ENCODE measurements around the gene ZNF654.

DNA sequence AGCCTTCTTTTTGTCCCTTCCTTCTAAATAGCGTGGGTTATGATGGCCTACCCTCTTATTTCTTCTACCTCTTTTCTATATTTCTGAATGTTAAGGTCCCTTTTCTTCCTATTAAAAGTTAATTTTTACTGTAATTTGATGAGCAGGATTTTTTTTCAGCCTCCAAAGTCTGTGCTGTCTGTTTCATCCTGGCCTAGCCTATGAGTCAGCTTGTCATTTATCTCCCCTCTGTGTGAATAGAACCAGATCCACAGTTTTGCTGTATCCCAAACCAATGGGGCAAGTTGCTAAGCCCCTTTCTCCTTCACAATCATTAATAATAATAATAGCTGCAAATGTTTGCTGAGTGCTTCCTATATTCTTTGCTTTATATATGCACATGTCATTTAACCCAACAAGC lies 72.6 kb downstream of the ZNF654 start:
- TF ChIP-seq CTCF (IDR thresholded peaks at IDR 0.05; ENCODE audit: insufficient read depth, low read length) (no peak), GABPA (IDR thresholded peaks at IDR 0.05; ENCODE audit: low read depth) (no peak), POLR2AphosphoS5 (IDR thresholded peaks at IDR 0.05; ENCODE audit: low read depth) (no peak)
- TF ChIP-seq, protein P1, sequence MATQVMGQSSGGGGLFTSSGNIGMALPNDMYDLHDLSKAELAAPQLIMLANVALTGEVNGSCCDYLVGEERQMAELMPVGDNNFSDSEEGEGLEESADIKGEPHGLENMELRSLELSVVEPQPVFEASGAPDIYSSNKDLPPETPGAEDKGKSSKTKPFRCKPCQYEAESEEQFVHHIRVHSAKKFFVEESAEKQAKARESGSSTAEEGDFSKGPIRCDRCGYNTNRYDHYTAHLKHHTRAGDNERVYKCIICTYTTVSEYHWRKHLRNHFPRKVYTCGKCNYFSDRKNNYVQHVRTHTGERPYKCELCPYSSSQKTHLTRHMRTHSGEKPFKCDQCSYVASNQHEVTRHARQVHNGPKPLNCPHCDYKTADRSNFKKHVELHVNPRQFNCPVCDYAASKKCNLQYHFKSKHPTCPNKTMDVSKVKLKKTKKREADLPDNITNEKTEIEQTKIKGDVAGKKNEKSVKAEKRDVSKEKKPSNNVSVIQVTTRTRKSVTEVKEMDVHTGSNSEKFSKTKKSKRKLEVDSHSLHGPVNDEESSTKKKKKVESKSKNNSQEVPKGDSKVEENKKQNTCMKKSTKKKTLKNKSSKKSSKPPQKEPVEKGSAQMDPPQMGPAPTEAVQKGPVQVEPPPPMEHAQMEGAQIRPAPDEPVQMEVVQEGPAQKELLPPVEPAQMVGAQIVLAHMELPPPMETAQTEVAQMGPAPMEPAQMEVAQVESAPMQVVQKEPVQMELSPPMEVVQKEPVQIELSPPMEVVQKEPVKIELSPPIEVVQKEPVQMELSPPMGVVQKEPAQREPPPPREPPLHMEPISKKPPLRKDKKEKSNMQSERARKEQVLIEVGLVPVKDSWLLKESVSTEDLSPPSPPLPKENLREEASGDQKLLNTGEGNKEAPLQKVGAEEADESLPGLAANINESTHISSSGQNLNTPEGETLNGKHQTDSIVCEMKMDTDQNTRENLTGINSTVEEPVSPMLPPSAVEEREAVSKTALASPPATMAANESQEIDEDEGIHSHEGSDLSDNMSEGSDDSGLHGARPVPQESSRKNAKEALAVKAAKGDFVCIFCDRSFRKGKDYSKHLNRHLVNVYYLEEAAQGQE (IDR thresholded peaks at IDR 0.05; ENCODE audit: insufficient replicate concordance, low read depth): no peak
